ENCODE results near the gene RFPL3.

Gene RFPL3

DNA sequence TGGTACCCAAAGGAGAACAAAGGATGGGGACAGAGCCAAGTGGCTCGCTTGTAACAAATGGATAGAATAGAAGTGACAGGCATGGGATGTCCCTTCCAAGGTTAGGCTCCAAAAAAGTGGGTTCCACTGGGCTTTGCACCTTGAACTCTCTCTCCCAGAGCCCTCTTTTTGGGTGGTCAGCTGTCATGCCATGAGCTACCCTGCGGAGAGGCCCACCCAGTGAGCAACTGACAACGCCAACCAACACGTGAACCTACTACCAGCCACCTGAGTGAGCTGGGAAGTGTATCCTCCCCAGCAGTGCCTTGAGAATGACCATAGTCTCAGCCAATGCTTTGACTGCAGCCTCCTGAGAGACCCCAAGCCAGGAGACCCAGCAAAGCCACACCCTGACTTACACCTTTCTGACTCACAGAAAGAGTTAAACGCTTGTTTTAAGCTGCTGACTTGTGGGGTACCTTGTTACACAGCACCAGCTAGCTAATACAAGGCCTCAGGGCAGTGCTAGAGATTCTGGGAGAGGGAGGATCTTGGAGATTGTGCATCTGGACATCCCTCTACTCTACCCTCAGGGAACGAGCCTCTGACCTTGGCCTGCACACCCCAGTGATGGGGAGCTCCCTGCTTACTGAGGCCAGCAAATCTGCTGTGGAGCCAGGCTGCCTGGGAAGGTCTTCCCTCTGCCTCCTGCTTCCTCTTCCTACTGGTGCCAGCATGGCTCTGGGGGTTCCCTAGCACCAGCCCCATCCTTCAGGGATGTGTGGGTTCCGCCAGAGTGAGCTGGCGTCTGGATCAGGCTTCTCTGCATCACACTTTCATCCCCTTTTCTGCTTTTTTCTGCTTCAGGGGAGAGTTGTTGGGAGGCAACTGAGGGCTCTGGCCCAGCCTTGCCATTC is 29.1 kb upstream of the RFPL3 start:
- TF ChIP-seq, protein P1, sequence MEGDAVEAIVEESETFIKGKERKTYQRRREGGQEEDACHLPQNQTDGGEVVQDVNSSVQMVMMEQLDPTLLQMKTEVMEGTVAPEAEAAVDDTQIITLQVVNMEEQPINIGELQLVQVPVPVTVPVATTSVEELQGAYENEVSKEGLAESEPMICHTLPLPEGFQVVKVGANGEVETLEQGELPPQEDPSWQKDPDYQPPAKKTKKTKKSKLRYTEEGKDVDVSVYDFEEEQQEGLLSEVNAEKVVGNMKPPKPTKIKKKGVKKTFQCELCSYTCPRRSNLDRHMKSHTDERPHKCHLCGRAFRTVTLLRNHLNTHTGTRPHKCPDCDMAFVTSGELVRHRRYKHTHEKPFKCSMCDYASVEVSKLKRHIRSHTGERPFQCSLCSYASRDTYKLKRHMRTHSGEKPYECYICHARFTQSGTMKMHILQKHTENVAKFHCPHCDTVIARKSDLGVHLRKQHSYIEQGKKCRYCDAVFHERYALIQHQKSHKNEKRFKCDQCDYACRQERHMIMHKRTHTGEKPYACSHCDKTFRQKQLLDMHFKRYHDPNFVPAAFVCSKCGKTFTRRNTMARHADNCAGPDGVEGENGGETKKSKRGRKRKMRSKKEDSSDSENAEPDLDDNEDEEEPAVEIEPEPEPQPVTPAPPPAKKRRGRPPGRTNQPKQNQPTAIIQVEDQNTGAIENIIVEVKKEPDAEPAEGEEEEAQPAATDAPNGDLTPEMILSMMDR (IDR thresholded peaks at IDR 0.05; ENCODE audit: borderline replicate concordance, control extremely low read depth, extremely low read depth, insufficient read depth, missing control alignments), result no peak
- in situ Hi-C loops (cut with MboI; ENCODE audit: low sequenced_read_pairs, unreplicated experiment), result no loop called here
- no peak for DNase-seq (ENCODE audit: low spot score)

DNA sequence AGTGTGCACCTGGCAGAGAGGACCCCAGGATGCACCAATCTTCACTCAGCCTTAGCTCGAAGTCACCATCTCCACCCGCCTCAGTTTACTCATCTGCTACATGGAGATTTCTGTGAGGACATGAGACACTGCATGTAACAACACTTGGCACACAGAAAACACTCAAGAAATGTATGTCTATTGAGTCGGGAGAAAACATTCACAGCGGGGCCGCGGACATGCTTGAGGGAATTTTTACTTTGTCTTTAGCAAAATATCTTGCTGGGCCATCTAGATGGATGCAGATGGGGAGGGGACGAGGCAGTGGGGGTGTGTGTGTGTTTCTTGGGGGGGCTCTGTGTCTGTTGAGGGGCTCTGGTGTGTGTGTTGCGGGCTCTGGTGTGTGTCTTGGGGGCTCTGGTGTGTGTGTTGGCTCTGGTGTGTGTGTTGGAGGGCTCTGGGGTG is 28.4 kb upstream of the RFPL3 start:
- DNase-seq (ENCODE audit: low spot score), result no peak
- TF ChIP-seq, protein P1 (IDR thresholded peaks at IDR 0.05; ENCODE audit: borderline replicate concordance, control extremely low read depth, extremely low read depth, insufficient read depth, missing control alignments), result no peak
- in situ Hi-C loops (cut with MboI; ENCODE audit: low sequenced_read_pairs, unreplicated experiment), result no loop called here

DNA sequence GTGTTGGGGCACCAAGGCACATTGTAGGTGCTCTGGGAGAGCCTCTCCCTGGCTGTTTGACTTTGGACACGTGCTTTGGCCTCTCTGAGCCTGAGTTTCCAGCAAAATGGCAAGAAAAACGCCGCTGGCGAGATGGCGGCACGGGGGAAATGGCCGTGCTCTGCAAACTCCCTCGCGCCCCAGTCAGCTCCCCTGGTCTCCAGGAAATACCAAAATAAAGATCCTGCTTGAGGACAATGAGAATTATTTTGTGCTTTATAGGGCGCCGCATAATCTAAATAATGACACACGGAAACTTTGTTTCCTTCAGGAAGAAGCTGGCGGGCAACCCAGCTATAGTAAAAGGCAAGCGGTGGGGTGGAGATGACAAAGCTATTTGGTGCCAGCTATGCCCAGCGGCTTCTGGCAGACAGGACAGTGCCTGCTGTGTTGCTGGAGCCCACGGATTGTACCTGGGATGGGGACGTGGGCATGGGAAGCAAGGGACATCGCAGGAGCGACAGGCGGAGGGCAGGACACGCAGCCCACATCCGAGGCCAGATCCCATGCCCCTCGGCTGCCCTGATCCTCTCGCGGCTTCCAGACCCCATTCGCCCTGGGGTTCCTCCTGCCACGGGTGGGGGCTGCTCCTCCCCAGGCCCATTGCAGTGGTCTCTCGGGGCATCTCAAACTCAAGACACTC is 26.3 kb upstream of the RFPL3 start:
- in situ Hi-C loops (cut with MboI; ENCODE audit: low sequenced_read_pairs, unreplicated experiment), result no loop called here
- no peak for DNase-seq (ENCODE audit: low spot score)
- TF ChIP-seq, protein P1 (IDR thresholded peaks at IDR 0.05; ENCODE audit: borderline replicate concordance, control extremely low read depth, extremely low read depth, insufficient read depth, missing control alignments), result no peak

DNA sequence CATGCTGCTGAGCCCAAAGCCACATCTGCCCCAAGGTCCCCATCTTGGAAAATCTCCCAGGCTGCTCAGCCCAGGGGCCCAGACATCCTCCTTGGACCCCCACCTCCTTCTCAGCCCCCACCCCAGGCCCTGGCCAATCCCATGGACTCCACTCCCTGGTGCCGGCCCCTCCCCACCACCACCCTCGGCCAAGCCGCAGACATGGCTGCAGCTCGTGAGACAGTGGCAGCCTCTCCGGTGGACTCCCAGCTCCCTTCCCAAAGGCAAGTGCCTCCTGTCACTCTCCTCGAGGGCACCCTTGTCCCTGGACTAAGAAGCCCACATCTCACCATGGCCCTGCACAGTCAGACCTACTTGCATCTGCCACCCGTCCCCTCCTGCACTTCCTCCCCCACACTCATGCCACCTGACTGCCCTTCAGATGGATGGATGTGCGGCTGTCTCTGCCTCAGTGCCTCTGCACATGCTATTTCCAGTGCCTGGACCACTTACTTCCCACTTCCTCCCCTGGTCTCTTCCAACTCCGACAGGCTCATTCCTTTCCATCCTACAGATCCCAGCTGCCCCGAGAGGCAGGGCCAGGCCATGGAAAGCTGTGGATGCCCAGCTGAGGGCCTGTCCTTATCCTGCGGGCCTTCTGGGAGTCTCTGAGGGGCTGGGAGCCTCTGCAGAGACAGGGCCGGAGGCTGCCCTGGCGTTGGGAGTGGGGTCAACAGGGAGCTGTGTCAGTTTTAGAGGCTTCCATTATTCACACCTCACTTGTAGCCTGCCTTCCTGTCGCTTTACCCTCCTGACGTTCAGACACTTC is 25.5 kb upstream of the RFPL3 start:
- DNase-seq (ENCODE audit: low spot score), result no peak
- in situ Hi-C loops (cut with MboI; ENCODE audit: low sequenced_read_pairs, unreplicated experiment), result no loop called here
- TF ChIP-seq, protein P1 (IDR thresholded peaks at IDR 0.05; ENCODE audit: borderline replicate concordance, control extremely low read depth, extremely low read depth, insufficient read depth, missing control alignments), result no peak

DNA sequence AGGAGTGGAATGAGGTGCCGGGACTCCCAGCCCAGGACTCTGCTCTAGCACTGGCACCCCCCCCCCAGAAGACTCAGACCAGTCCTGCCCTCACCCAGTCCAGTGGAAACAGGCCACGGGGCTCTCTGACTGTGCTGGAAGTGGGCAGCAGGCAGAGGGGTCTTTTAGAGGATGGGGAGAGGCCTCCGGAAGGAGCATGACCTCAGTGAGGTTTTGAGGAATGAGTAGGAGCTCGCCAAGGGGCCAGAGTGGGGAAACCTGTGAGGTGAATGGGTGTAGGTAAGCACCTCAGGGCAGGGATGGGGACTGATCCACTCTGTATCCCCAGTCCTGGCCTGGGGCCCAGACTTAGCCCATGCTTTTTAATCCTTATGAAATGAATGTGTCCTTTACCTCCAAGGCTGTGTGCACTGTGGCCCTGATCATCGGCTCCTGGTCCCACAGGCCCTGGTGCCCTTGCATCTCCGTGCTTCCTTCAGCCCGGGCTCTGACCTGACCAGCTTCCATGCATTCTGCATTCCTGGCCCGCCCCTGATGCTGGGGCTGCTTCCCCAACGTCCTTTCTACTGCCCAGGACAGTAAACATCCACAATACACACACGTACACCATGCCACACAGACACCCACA is 24.4 kb upstream of the RFPL3 start:
- in situ Hi-C loops (cut with MboI; ENCODE audit: low sequenced_read_pairs, unreplicated experiment), result no loop called here
- TF ChIP-seq, protein P1 (IDR thresholded peaks at IDR 0.05; ENCODE audit: borderline replicate concordance, control extremely low read depth, extremely low read depth, insufficient read depth, missing control alignments), result no peak
- DNase-seq (ENCODE audit: low spot score), result no peak
